Suprapubic skin (tissue), 4 donors: ENCODE data around the gene UNC50.

ENCODE experiments used
- CTCF ChIP-seq, 2 donors: fragments of 200-600 bp in 1 of 2; fragments of 450-650 bp in 1 of 2; sonication (generic) in 1 of 2; IDR thresholded peaks; one replicate each; pipeline ENCODE4 v1.5.1; 2016 to 2019; ENCODE audit warnings: antibody characterized with exemption in 2 of 2, mild to moderate bottlenecking in 1 of 2, moderate library complexity in 1 of 2
- EP300 ChIP-seq: sonication (generic); formaldehyde crosslinking; IDR thresholded peaks from one replicate; pipeline ENCODE4 v1.6.1; 2017; ENCODE audit warnings: antibody characterized with exemption
- POLR2A ChIP-seq, 2 donors: fragments of 450-650 bp; IDR thresholded peaks; one replicate each; pipeline ENCODE4 v1.6.1; 2017; ENCODE audit warnings: antibody characterized with exemption in 2 of 2, mild to moderate bottlenecking in 2 of 2, moderate library complexity in 2 of 2
- POLR2AphosphoS5 ChIP-seq, 3 donors: sonication (generic); formaldehyde crosslinking; IDR thresholded peaks; one replicate each; pipeline ENCODE4 v1.6.1; 2017; ENCODE audit warnings: antibody characterized with exemption in 3 of 3

GRCh38 chr2:98571121-98571701 lies 37.2 kb upstream of the UNC50 start:
- TF ChIP-seq CTCF (IDR thresholded peaks at IDR 0.05) (no peak), EP300 (no peak), POLR2A (IDR thresholded peaks at IDR 0.05) (no peak), POLR2AphosphoS5 (IDR thresholded peaks at IDR 0.05) (no peak)
